ENCODE measurements around the gene KIAA1958. TPM values are rescaled to one million over a fixed set of nuclear protein-coding genes. Genes with fewer than 3 reads are reported as not detected.

The KIAA1958 gene
- total RNA-seq, 4 donors from 2014 or later, result 1.3 to 4.0 (median 2.6) TPM

- H3K9me3 ChIP-seq, result no peaks in the 10 kb centered on the region
- no peaks in the 10 kb centered on the region for H3K27me3 ChIP-seq
- H3K36me3 ChIP-seq, result no peaks in the 10 kb centered on the region
- ATAC-seq (no peak), DNase-seq (no peak)
- no peak for TF ChIP-seq CTCF (IDR thresholded peaks at IDR 0.05 in 4 of 5, conservative IDR thresholded peaks at IDR 0.05 in 1 of 5)
- no peak for TF ChIP-seq POLR2A (IDR thresholded peaks at IDR 0.05)
- intact Hi-C loops (cut with DNase I; ENCODE audit: low total_unique reads) (no loop called here), in situ Hi-C loops (cut with MboI; ENCODE audit: low sequenced_read_pairs in 4 of 4) (no loop called here)
- no peak overlapping the region for H3K4me3 ChIP-seq
- peaks cover 3 to 10% of the 10 kb centered on the region in 2 donors for H3K4me1 ChIP-seq
- no peak overlapping the region for H3K27ac ChIP-seq
These were observed 61.4 kb downstream of the KIAA1958 start for GRCh38 chr9:112548051-112548440.

GRCh38 chr9:112548836-112549595 is 62.4 kb downstream of the KIAA1958 start:
- Histone ChIP-seq H3K36me3 (no peaks in the 10 kb centered on the region), H3K4me3 (no peak overlapping the region), H3K27ac (no peak overlapping the region), H3K4me1 (peaks cover 3 to 10% of the 10 kb centered on the region in 2 donors), H3K9me3 (no peaks in the 10 kb centered on the region), H3K27me3 (no peaks in the 10 kb centered on the region)
- DNase-seq, result no peak
- TF ChIP-seq CTCF (IDR thresholded peaks at IDR 0.05 in 4 of 5, conservative IDR thresholded peaks at IDR 0.05 in 1 of 5) (no peak), POLR2A (IDR thresholded peaks at IDR 0.05) (no peak)
- no peak for ATAC-seq
- intact Hi-C loops (cut with DNase I; ENCODE audit: low total_unique reads) (no loop called here), in situ Hi-C loops (cut with MboI; ENCODE audit: low sequenced_read_pairs in 4 of 4) (no loop called here)

GRCh38 chr9:112550531-112550930 is 63.9 kb downstream of the KIAA1958 start:
- TF ChIP-seq CTCF (IDR thresholded peaks at IDR 0.05 in 4 of 5, conservative IDR thresholded peaks at IDR 0.05 in 1 of 5) (no peak), POLR2A (IDR thresholded peaks at IDR 0.05) (no peak)
- intact Hi-C loops (cut with DNase I; ENCODE audit: low total_unique reads) (no loop called here), in situ Hi-C loops (cut with MboI; ENCODE audit: low sequenced_read_pairs in 4 of 4) (no loop called here)
- DNase-seq (no peak), ATAC-seq (no peak)
- Histone ChIP-seq H3K9me3 (no peaks in the 10 kb centered on the region), H3K4me3 (no peak overlapping the region), H3K27ac (no peak overlapping the region), H3K4me1 (peaks cover 3 to 10% of the 10 kb centered on the region in 2 donors), H3K27me3 (no peaks in the 10 kb centered on the region), H3K36me3 (no peaks in the 10 kb centered on the region)

GRCh38 chr9:112551641-112552040 is 65.0 kb downstream of the KIAA1958 start:
- no peak for DNase-seq
- H3K27ac ChIP-seq, result peak overlapping the region in 2 of 4 donors; percentile 1 to 25
- H3K9me3 ChIP-seq, result no peaks in the 10 kb centered on the region
- no peaks in the 10 kb centered on the region for H3K27me3 ChIP-seq
- H3K4me3 ChIP-seq, result no peak overlapping the region
- in situ Hi-C loops (cut with MboI; ENCODE audit: low sequenced_read_pairs in 4 of 4) (no loop called here), intact Hi-C loops (cut with DNase I; ENCODE audit: low total_unique reads) (no loop called here)
- peaks cover 3 to 10% of the 10 kb centered on the region in 2 donors for H3K4me1 ChIP-seq
- ATAC-seq, result no peak
- TF ChIP-seq CTCF (IDR thresholded peaks at IDR 0.05 in 4 of 5, conservative IDR thresholded peaks at IDR 0.05 in 1 of 5), result no peak
- TF ChIP-seq POLR2A (IDR thresholded peaks at IDR 0.05), result no peak
- H3K36me3 ChIP-seq, result no peaks in the 10 kb centered on the region

Data from gastrocnemius medialis (tissue), 4 donors.